Testis (tissue), 2 donors: Measurements from ENCODE around the gene CLTA.

Source experiments
- POLR2A ChIP-seq: fragments of 450-650 bp; IDR thresholded peaks from one replicate; pipeline ENCODE4 v1.6.1; 2017; ENCODE audit warnings: antibody characterized with exemption, mild to moderate bottlenecking, moderate library complexity
- TF ChIP-seq, protein P1 (sequence below), 3 experiments: fragments of 450-650 bp in 2 of 3; fragments of 200-600 bp in 1 of 3; sonication (generic) in 1 of 3; IDR thresholded peaks; one replicate each; pipeline ENCODE4 v1.5.1; 2016 to 2019; ENCODE audit warnings: antibody characterized with exemption in 3 of 3, mild to moderate bottlenecking in 2 of 3, moderate library complexity in 1 of 3

DNA sequence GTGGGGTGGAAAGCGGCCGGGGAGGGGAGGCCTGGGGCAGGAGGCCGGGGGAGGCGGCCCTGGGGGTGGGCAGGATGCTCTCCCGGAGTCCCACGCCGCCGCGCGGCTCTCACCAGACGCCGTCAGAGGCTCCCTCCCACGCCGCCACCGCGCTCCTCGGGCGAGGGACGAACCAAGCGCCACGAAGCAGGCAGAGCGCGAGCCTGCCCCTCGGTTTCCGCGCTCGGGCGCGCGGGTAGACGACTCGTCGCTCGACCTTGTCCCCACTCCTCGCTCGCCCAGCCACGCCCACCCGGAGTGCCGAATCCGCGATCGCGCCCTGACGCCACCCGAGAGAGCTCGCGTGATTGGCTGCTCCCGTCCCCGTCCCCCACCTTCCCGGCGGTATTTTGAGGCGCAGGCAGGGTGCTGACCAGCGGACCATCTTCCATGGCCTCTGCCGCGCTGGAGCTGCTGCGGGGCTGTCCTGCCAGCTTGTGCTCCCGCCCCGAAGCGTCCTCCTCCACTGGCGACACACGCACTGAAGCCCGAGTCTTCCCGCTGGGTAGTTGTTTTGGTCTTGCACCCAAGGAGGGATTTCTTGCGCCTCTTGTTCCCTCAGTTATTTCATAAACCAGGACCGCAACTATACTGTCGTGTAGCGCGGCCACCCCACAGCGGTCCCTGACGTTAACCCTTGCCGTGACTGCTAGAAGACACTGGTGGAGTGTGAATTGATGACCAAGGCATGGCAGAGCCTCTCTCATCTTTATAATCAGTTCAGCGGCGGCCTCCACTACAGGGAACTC is 67.7 kb downstream of the CLTA start, which contains the start of gene GNE:
- TF ChIP-seq POLR2A = no peak
- TF ChIP-seq, protein P1, sequence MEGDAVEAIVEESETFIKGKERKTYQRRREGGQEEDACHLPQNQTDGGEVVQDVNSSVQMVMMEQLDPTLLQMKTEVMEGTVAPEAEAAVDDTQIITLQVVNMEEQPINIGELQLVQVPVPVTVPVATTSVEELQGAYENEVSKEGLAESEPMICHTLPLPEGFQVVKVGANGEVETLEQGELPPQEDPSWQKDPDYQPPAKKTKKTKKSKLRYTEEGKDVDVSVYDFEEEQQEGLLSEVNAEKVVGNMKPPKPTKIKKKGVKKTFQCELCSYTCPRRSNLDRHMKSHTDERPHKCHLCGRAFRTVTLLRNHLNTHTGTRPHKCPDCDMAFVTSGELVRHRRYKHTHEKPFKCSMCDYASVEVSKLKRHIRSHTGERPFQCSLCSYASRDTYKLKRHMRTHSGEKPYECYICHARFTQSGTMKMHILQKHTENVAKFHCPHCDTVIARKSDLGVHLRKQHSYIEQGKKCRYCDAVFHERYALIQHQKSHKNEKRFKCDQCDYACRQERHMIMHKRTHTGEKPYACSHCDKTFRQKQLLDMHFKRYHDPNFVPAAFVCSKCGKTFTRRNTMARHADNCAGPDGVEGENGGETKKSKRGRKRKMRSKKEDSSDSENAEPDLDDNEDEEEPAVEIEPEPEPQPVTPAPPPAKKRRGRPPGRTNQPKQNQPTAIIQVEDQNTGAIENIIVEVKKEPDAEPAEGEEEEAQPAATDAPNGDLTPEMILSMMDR (IDR thresholded peaks at IDR 0.05) = no peak
